PC-3 (cell line): ENCODE measurements around the gene WDR7. TPM values are rescaled to one million over a fixed set of nuclear protein-coding genes. Genes with fewer than 3 reads are reported as not detected.

Experiments used
- ATAC-seq: fragments of 200-7000 bp; cut with Tn5 transposase; 2 replicates; pipeline ENCODE4 v1.9.1; 2020; ENCODE audit warnings: mild to moderate bottlenecking, moderate library complexity
- BruUV-seq: library from RNA; stranded (reverse); fragments of 400-500 nt; replicated peaks from 2 replicates; lab custom pipeline; 2021; lab: Mats Ljungman, UMichigan
- CTCF ChIA-PET: fragments of 300-600 bp; sonication (Branson Sonifier 250); formaldehyde crosslinking; loops from one replicate; lab custom pipeline; 2022; ENCODE audit warnings: antibody characterized with exemption; lab: Charles Lee
- POLR2A ChIA-PET: fragments of 300-600 bp; sonication (Branson Sonifier 250); formaldehyde crosslinking; loops from one replicate; lab custom pipeline; 2022; ENCODE audit warnings: antibody characterized with exemption; ENCODE audit not compliant: unreplicated experiment; lab: Charles Lee
- DNase-seq: peaks from one replicate; pipeline ENCODE4 v3.0.0-alpha.2; 2015
- H2AFZ ChIP-seq: fragments of 300-600 bp; sonication (generic); 2 replicates; pipeline ENCODE4 v1.6.0; 2016; ENCODE audit warnings: antibody characterized with exemption, low read length
- H3F3A ChIP-seq: fragments of 300-600 bp; sonication (generic); one replicate; pipeline ENCODE4 v1.6.0; 2017; ENCODE audit warnings: antibody characterized with exemption, low read length, control low read depth, mild to moderate bottlenecking; ENCODE audit not compliant: unreplicated experiment
- H3K27ac ChIP-seq: fragments of 300-600 bp; sonication (generic); 2 replicates; pipeline ENCODE4 v1.5.1; 2016; ENCODE audit warnings: mild to moderate bottlenecking, low read length
- H3K27me3 ChIP-seq: fragments of 300-600 bp; sonication (generic); 2 replicates; pipeline ENCODE4 v1.6.1; 2016; ENCODE audit warnings: low read length, mixed read lengths
- H3K36me3 ChIP-seq: fragments of 300-600 bp; sonication (generic); 2 replicates; pipeline ENCODE4 v1.6.1; 2016; ENCODE audit warnings: low read depth, mixed run types, low read length, mixed read lengths
- H3K4me1 ChIP-seq: fragments of 300-600 bp; sonication (generic); 2 replicates; pipeline ENCODE4 v1.5.1; 2016; ENCODE audit warnings: low read length; ENCODE audit not compliant: insufficient read depth
- H3K4me2 ChIP-seq: fragments of 300-600 bp; sonication (generic); 2 replicates; pipeline ENCODE4 v1.6.0; 2016; ENCODE audit warnings: low read length
- H3K4me3 ChIP-seq: fragments of 300-600 bp; sonication (generic); 2 replicates; pipeline ENCODE4 v1.5.1; 2016; ENCODE audit warnings: mild to moderate bottlenecking, low read length, mixed read lengths
- H3K79me2 ChIP-seq: fragments of 300-600 bp; sonication (generic); 2 replicates; pipeline ENCODE4 v1.6.1; 2017; ENCODE audit warnings: low read length, mixed read lengths
- H3K9ac ChIP-seq: fragments of 300-600 bp; sonication (generic); 2 replicates; pipeline ENCODE4 v1.6.0; 2016; ENCODE audit warnings: mild to moderate bottlenecking, low read length
- H3K9me2 ChIP-seq: fragments of 300-600 bp; sonication (generic); replicated peaks from 2 replicates; pipeline ENCODE4 v1.6.1; 2016; ENCODE audit warnings: mixed run types, low read length, mixed read lengths
- H3K9me3 ChIP-seq: fragments of 300-600 bp; sonication (generic); 2 replicates; pipeline ENCODE4 v1.6.1; 2016; ENCODE audit warnings: low read length, mixed read lengths
- H4K20me1 ChIP-seq: fragments of 300-600 bp; sonication (generic); 2 replicates; pipeline ENCODE4 v1.6.1; 2016; ENCODE audit warnings: low read length, mixed read lengths
- CTCF ChIP-seq: fragments of 300-600 bp; sonication (generic); conservative IDR thresholded peaks from 2 replicates; pipeline ENCODE4 v1.5.1; 2017; ENCODE audit warnings: antibody characterized with exemption, low read depth, mild to moderate bottlenecking, low read length
- EZH2 ChIP-seq: fragments of 300-600 bp; sonication (generic); IDR thresholded peaks from one replicate; pipeline ENCODE4 v1.6.1; 2017; ENCODE audit warnings: antibody characterized with exemption, mild to moderate bottlenecking, low read length; ENCODE audit not compliant: unreplicated experiment
- EZH2phosphoT487 ChIP-seq: fragments of 300-600 bp; sonication (generic); IDR thresholded peaks from 2 replicates; pipeline ENCODE4 v1.6.1; 2018; ENCODE audit warnings: mild to moderate bottlenecking, antibody characterized with exemption, low read length, borderline replicate concordance
- intact Hi-C: fragments of 100-400 bp; cut with micrococcal nuclease; formaldehyde crosslinking; loops from 2 replicates; pipeline ENCODE4 v1.9.0; 2023
- total RNA-seq: library from RNA; depleted of rRNA; stranded (reverse); fragments of >200 nt; gene quantifications from 2 replicates; pipeline ENCODE4 v1.2.3, GENCODE V29; 2014

Gene WDR7
- total RNA-seq, 1 experiment from 2014 or later, result 16.0 TPM

- no peaks in the 10 kb centered on the region for H3K9me3 ChIP-seq
- H3F3A ChIP-seq, result no peaks in the 10 kb centered on the region
- H3K79me2 ChIP-seq, result no peaks in the 10 kb centered on the region
- POLR2A ChIA-PET, result no interaction called here
- no peak overlapping the region for H3K27ac ChIP-seq
- TF ChIP-seq EZH2phosphoT487, result no peak
- no peaks in the 10 kb centered on the region for H4K20me1 ChIP-seq
- CTCF ChIA-PET, result no interaction called here
- no peaks in the 10 kb centered on the region for H3K36me3 ChIP-seq
- no peak overlapping the region for H3K4me3 ChIP-seq
- no peak overlapping the region for H3K9ac ChIP-seq
- no peaks in the 10 kb centered on the region for H3K27me3 ChIP-seq
- intact Hi-C loops, result no loop called here
- no TSS peak for BruUV-seq
- H3K4me2 ChIP-seq, result no peak overlapping the region
- H3K4me1 ChIP-seq, result peaks cover 14% of the 10 kb centered on the region
- no peaks in the 10 kb centered on the region for H3K9me2 ChIP-seq
- no peak for DNase-seq
- H2AFZ ChIP-seq, result no peak overlapping the region
- no peak for ATAC-seq
These were observed 64.0 kb downstream of the WDR7 start for GRCh38 chr18:56715121-56715520.

GRCh38 chr18:56716692-56717146 lies 65.6 kb downstream of the WDR7 start:
- TF ChIP-seq EZH2 (no peak), CTCF (no peak), EZH2phosphoT487 (no peak)
- no peaks in the 10 kb centered on the region for H4K20me1 ChIP-seq
- no peak overlapping the region for H3K4me3 ChIP-seq
- H3K36me3 ChIP-seq, result no peaks in the 10 kb centered on the region
- H3K4me1 ChIP-seq, result peaks cover 14% of the 10 kb centered on the region
- H3K4me2 ChIP-seq, result no peak overlapping the region
- CTCF ChIA-PET, result no interaction called here
- POLR2A ChIA-PET, result no interaction called here
- no peaks in the 10 kb centered on the region for H3K27me3 ChIP-seq
- no peak overlapping the region for H3K27ac ChIP-seq
- H3K9ac ChIP-seq, result no peak overlapping the region
- no peaks in the 10 kb centered on the region for H3F3A ChIP-seq
- ATAC-seq (no peak), DNase-seq (no peak)
- no peaks in the 10 kb centered on the region for H3K79me2 ChIP-seq
- intact Hi-C loops, result no loop called here
- H3K9me2 ChIP-seq, result no peaks in the 10 kb centered on the region
- no TSS peak for BruUV-seq
- H3K9me3 ChIP-seq, result no peaks in the 10 kb centered on the region
- no peak overlapping the region for H2AFZ ChIP-seq

- Histone ChIP-seq H3K36me3 (no peaks in the 10 kb centered on the region), H3K4me1 (peaks cover 11% of the 10 kb centered on the region; the same call in 1 of the 2 replicates), H3F3A (no peaks in the 10 kb centered on the region), H3K4me2 (no peak overlapping the region), H3K4me3 (no peak overlapping the region), H3K27ac (no peak overlapping the region), H3K79me2 (no peaks in the 10 kb centered on the region), H3K9ac (no peak overlapping the region), H4K20me1 (no peaks in the 10 kb centered on the region), H3K9me3 (no peaks in the 10 kb centered on the region), H3K27me3 (no peaks in the 10 kb centered on the region), H2AFZ (no peak overlapping the region), H3K9me2 (no peaks in the 10 kb centered on the region)
- ATAC-seq (no peak), DNase-seq (no peak)
- ChIA-PET CTCF (no interaction called here), POLR2A (no interaction called here)
- no TSS peak for BruUV-seq
- TF ChIP-seq EZH2phosphoT487, result no peak
- TF ChIP-seq EZH2, result no peak
- no peak for TF ChIP-seq CTCF
- intact Hi-C loops, result no loop called here
These were observed 69.9 kb downstream of the WDR7 start for GRCh38 chr18:56721031-56721430.
